Stimulated activated CD8-positive, alpha-beta memory T cell treated with anti-CD3 and anti-CD28 coated beads, Interleukin-7, amount 100 ng/mL, for 1 hour (primary cell): ENCODE results near the gene CALY.
A peak's percentile ranks its signal among the peaks of the same experiment; 100 is the strongest.

Experiments used
- DNase-seq, 2 donors: peaks; one replicate each; pipeline ENCODE4 v3.0.0-alpha.2; 2020; ENCODE audit warnings: low read depth in 2 of 2

The CALY gene

DNA sequence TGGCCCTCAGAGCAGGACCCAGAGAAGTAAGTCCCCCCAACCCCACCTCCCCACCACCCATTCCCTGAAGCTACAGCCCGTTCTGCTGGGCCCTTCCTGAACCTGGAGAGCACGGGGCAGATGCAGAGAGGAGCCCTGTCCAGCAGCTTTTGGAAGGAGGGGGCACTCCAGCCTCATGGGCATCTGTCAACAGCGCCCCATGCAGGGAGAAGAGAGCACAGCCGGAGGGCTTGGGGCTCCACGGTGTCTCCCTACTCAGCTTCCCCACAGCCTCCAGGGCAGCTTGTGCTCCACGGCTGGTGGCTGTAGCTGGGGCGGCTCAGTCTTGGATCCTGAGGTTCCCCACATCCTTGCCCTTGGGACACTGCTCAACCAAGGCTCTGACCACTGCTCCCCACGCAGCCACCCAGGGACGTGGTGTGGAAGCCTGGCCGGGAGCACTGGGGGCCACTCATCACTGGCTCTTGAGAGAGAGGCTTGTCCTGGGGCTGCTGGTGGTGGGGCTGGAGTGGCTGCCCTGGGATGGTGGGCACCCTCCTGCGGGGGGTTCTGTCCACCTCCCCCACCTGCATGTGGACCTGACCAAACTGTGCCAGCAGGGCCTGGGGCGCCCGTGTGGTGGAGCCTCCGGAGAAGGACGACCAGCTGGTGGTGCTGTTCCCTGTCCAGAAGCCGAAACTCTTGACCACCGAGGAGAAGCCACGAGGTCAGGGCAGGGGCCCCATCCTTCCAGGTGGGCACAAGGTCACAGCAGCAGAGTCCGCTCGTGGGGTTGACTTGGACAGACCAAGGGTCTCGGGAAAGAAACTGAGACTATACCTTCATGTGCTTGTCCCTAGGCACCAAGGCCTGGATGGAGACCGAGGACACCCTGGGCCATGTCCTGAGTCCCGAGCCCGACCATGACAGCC, 15.0 kb upstream of the CALY start:
- DNase-seq, result no peak

DNA sequence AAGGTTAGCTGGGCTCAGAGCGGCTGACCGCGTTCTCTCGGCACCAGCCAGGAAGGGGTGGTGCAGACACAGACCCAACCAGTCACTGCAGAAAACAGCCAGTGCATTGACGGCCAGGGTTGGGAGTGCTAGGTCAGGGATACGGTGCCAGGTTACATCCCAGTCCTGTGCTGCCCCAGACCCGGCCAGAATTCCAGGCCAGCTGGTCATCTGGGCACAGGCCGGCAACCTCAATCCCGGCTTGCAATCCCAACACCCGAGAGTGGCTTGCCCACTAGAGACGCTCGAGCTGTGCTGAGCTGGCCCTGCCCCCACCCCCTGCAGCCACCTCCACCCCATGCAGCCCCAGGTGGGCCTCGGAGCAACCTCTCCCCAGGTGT, 14.2 kb upstream of the CALY start:
- no peak for DNase-seq

DNA sequence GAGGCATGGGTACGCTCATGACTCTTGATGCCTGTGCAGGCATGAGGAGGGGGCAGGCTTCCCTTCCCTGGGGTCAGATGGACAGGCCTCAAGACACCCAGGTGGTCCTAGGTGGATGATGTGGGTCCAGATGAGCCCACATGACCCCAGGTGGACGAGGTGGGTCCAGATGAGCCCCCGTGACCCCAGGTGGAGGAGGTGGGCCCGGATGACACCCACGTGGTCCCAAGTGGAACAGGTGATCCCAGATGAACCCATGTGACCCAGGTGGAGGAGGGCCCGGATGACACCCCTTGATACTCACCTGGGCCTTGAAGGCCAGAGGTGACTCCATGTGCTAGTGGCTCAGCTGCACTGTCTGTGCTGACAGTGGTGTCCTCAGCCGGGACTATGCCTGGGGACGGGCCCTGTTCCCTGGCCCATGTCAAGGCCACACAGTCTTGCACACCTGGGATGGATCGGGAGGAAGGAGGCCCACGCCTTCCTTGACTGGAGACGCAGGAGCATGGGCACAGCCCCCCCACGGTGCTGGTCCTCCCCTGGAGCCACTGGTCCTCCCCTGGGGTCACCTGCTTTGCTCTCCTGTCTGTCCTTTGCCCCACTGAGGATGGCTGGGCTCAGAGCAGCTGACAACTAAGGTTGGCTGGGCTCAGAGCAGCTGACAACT, 13.7 kb upstream of the CALY start:
- DNase-seq, result no peak

DNA sequence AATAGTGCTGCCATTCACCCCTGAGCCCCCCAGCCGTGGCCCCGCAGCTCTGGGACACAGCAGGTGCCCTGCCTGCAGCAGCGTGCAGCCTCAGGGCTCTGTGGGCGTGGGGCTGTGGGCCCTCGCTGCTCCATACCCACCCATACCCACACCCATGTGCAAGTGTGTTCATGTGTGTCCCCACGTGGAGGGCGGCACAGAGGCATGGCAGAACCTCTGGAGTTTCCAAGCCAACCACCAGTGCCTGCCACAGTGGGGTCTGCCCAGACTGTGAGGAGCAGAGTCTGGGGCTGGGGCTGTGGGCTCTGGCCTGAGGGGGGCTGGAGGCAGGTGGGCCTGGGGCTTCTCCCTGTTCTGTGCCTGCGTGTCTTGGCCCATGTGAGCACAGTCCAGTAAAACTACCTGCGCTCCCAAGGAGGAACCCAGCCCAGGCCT, 12.9 kb upstream of the CALY start:
- DNase-seq, result no peak

DNA sequence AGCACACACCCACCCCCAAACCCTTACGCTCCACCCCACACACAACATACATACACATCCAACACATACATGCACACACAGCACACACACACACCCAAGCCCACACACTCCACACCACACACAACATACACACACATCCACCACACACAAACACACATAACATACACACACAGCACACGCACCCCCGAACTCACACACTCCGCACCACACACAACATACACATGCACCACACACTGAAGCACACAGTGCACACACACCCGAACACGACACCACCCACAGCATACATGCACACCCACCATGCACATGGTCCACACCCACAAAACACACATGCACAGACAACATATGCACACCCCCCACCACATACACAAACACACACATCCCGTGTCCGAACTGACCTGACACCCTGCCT, 12.5 kb upstream of the CALY start:
- no peak for DNase-seq

DNA sequence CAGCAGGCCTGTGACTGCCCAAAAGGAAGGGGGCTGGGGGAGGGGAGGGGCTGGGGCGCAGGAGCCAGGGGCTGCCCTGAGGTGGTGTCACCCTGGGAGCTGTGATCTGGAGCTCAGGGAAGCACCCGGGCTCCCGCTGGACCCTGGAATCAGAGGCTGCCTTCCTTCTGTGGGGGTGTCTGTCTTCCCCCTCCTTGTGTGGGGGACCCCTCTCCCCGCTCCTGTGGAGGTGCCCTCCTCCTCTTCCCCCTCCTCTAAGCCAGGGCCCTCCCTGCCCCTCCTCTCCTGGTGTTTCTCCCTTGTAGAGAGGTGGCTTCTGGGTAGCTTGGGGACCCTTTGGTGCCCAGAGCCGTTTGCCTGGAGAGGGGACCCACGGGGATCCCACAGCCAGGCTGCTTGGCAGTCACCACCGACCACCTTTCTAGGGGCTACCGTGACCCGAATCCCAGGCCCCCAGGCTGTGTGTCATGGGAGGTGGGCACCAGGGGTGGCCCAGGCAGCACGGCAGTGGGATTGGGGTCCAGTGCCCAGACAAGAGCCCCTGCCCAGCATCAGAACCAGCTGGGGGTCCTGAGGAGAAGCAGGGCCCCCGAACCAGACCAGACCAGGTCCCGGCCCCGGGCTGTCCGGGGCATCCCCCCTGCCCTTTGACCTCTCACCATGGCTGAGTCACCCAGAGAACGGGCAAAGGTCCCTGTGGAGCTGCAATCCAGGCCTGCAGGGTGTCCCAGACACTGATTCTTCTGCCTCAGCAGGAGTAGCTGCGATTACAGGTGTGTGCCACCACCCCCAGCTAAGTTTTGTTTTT, 11.2 kb upstream of the CALY start:
- no peak for DNase-seq

DNA sequence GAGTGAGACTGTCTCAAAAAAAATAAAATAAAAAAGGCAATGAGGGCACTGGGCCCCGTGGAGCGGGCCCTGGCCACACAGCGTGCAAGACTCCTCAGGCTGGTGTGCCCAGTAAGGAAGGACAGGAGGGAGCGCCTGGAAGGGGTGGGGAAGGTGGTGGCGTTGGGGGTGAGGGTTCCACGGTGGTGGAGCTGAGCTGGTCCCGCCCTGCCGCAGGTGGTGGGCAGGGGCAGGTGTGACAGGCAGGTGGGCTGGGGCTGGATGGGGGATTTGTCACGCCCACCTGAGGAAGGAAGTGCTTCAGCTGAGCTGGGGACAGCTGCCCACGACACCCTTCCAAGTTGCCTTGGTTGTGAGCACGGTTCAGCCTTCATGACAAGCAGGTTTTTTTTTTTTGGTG, 9.7 kb upstream of the CALY start:
- no peak for DNase-seq

DNA sequence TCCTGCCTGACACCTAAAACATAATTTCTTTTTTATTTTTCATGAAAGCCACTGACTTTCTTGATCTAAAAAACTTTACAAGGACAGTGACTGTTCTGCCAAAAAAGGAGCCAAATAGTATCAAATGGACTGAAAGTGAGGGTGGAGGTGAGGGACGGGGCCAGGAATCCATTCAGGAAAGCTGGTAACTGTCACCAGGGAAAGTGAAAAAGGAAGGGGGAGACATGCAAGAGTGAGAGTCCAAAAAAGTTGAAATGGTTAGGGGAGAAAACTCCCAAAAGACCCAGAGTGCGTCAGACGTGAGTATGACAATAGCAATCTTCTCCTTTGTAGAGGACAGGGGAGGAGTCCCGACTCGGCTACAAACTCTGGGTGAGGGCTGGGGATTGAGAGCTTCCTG, 7.5 kb upstream of the CALY start:
- DNase-seq, result no peak

DNA sequence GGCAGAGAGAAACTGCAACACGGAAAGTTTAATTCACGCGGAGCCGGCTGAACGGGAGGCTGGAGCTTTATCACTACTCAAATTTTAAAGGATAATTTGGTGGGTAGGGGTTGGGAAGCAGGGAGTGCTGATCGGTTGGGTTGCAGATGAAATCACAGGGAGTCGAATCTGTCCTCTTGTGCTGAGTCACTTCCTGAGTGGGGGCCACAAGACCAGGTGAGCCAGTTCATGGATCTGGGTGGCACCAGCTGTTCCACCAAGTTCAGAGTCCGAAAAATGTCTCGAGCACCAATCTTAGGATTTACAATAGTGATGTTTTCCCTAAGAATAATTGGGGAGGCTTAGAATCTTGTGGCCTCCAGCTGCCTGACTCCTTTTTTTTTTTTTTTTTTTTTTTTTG, 6.9 kb upstream of the CALY start:
- no peak for DNase-seq

DNA sequence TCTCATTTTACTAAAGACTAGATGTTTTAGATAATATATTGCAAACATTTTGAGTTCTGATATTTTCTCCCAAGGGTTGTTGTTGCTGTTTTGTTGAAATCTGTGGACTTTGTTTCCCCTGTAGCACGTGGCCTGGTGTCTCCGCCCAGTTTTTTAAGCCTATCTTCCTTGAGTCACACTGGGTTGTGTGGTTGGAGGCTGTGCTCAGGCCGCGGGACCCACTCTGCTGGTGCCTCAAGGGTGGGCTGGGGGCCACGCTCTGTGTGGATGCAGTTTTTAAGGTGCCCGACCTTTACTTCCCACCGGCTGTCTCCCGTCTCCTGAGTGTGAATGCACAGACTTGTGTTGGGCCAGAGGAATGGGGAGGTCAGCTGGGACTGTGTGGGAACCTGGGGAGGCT, 6.2 kb upstream of the CALY start:
- no peak for DNase-seq

DNA sequence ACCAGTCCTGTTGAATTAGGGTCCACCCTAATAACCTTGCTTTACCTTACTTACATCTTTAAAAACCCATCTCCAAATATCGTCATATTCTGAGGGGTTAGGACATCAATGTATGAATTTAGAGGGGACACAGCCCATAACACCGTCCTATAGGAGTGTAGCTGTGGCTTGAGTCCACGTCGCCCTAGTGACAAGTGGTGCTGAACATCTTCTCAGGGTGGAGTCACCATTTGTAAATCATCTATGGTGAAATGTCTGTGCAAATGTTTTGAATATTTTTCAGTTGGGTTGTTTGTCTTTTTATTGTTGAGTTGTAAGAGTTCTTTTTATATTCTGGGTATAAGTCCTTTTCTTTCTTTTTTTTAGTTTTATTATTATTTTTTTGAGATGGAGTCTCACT, 5.3 kb upstream of the CALY start:
- DNase-seq, result no peak

DNA sequence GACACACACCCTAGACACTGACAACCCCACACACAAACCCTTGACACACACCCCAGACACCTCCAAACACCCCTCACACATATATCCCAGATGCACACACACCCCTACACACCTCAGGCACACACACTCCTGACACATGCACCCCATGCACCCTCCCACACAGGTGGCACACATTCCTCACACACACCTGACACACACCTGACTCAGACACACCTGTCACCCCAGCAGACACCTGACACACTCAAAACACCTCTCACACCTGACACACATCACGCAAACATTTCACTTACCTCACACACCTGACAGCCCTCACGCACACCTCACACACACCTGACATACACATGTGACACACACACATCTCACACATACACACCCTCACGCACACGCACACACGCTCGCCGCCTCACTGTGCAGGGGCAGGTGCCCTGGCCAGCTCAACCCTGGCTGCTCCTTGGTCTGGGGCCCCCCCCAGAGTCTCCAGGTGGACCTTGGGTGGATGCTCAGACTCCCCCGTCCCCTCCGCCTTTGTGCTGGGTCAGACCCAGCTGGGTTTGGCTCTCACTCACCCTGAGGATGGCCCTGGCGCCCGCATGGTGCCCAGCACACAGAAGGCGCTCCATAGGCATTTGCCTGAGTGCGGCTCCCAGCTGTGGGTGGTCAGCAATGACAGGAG, 3.1 kb upstream of the CALY start:
- no peak for DNase-seq

DNA sequence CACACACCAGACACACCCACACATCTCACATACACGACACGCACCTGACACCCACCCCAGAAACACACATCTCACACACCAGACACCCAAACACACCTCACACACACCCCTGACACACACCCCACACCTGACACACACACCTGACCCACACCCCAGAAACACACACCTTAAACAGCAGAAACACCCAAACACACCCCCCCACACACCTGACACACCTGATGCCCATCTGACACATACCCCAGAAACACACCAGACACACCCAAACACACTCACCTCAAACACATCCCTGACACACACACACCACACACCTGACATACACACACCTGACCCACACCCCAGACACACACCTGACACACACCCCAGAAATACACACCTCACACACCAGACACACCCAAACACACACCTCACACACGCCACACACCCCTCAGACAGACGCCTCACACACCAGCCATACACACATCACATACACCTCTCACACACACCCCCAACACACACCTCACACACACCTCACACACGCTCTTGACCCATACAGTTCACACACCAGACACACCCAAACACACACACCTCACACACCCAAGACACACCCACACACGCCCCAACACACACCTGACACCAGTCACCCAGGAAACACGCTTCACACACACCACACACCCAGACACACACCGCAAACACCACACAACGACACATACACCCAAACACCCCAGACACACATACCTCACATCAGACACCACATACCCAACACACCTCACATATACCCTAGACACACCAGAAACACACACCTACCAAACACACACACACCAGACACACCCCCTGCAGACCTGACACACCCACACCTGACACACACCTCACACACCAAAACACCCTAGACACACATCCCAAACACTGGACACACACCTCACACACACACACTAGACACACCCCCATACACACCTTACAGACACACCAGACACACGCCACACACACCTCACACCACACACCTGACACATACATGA, 1.7 kb upstream of the CALY start:
- DNase-seq, result no peak

DNA sequence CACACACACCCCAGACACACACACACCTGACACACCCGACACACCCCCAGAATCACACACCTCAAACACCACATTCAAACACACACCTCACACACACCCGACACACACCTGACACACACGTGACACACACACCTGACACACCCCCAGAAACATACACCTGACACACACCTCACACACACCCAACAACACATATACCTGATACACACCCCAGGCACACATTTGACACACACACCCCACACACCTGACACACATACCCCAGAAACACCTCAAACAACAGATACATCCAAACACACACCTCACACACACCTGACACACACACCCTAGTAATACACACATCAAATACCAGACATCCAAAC, 652 bp upstream of the CALY start:
- no peak for DNase-seq

DNA sequence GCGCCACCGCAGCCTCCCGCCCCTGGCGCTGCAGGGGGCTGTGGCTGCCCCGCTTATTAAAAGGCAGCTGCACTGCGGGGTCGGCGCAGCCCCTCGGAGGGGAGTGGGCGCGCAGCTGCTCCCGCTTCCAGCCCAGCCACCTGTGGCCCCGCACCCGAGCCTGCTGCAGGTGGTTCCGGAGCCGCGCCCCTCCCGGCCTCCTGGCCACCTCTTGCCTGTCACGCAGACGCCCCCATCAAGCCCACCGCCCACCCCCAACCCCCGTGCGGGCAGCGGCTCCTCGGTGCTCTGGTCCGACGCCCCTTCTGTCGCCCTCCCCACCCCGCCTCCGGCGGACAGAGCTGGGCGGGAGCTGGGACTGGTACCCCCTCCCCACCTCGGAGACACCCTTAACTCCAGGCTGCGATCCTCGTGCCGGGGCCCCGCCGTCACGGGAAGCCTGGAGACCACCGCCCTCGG, 549 bp downstream of the CALY start:
- DNase-seq, result no peak

DNA sequence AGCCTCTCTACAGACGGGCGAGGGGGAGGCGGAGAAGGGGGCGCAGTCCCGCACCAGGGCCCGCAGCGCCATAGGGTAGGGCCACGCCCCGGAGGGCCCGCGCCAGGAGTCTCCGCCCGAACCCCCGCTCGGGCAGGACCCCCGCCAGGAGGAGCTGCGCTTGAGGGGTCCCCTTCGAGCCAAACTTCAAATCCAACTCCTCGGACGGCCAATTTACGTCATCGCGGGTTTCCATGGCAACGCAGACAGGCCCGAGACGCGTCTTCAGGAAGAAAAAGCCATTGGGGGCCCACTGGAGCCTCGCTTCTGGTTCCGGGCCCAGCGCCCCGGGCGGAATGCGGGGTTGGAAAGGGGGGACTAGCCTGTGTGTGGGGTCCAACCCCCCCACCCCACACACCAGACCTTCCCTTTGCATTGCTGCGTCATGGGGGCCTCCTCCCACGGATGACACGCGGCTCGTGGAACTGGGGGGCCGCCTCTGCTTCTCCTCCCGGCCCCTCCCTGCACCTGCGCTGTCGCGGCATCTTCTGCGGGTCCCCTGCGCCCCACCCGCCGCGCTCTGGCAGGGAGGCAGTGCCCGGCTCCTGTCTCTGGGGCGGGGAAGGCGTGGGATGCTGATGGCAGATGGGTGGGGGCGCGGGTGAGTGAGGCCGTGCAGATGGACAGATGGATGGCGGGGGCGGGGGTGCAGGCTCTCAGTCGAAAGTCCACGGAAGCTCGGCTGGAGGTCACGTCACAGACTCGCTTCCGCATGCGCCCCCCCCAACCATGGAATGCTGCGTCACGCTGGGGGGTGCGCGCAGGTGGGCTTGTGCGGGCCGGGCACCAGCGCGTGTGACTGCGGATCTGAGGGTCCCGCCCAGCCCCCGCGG, 1.2 kb downstream of the CALY start:
- peak; percentile 51 to 69 for DNase-seq

DNA sequence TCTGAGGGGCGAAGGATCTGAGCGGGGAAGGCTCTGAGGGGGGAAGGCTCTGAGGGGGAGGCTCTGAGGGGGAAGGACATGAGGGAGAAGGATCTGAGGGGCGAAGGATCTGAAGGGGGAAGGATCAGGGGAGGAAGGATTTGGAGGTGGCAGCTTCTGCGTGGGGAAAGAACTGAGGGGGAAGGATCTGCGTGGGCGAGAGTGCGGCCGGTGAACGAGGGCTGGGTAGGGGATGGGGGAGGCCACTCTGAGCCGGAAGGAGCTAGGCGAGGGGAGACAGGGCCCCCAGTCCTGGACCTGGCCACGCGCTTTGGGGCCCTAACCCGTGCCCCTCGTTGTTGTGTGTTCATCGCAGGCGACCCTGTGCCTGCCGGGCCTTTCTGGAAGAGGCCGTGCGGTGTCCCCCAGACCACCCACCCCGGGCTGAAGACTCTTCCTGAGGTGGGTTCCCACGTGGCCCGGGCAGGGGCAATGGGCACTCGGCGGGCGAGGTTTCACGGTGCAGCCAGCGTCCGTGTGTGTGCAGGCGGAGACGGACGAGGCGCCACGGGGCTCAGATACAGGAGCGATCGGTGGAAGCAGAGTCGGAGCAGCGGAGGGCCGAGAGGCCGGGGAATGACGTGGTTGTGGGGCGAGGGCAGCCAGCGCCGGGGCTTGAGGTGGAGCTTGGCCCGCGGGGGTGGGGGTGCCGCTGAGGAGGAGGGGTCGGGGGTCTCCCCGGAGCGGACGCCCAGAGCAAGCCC, 2.0 kb downstream of the CALY start:
- DNase-seq, result peak in 1 of 2 donors; percentile 29

DNA sequence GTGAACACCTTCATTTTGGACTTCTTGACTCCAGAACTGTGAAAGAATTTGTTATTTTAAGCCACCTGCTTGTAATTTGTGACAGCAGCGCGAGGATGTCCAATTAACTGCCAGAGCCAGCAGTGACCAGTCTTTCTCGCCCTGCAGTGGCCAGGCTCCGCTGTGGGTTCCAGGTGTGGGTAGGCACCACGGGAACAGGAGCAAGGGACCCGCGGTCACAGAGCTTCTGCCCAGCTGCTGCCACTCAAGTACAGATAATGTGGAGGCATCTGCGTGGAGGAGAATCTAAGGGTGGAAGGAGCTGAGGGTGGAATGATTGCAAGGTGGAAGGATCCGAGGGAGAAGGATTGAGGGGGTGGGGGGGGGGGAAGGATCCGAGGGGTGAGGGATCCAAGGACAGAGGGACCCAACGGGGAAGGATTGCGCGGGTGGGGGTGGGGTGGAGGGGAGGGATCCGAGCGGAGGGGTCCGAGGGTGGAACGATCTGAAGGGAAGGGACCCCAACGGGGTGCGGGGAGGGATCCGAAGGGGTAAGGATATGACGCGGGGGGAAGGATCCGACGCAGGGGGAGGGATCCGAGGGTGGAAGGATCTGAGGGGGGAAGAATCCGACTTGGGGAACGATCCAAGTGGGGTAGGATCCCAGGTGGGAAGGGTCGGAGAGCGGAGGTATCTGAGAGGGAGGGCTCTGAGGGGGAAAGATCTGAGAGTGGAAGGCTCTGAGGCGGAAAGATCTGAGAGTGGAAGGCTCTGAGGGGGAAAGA, 3.6 kb downstream of the CALY start:
- DNase-seq, result no peak
